Osteocyte (in vitro differentiated cells): ENCODE measurements around the gene SEC22B. TPM values are rescaled to one million over a fixed set of nuclear protein-coding genes. Genes with fewer than 3 reads are reported as not detected.
A peak's percentile ranks its signal among the peaks of the same experiment; 100 is the strongest.
"Not testable (repeated sequence)": the region's sequence is repeated elsewhere in the genome, so short reads cannot be mapped to it uniquely, and the experiment has no call there.

ENCODE experiments used
- DNase-seq: peaks from one replicate; pipeline ENCODE4 v3.0.0; 2021; ENCODE audit warnings: mixed read lengths; ENCODE audit not compliant: unreplicated experiment; ENCODE audit errors: extremely low spot score
- H3K27ac Mint-ChIP-seq: one replicate; pipeline ENCODE4 v1.8.0; 2021; ENCODE audit warnings: mild to moderate bottlenecking, mixed read lengths; ENCODE audit not compliant: unreplicated experiment
- H3K27me3 Mint-ChIP-seq: one replicate; pipeline ENCODE4 v1.8.0; 2021; ENCODE audit warnings: mixed read lengths; ENCODE audit not compliant: unreplicated experiment
- H3K36me3 Mint-ChIP-seq: one replicate; pipeline ENCODE4 v1.8.0; 2021; ENCODE audit warnings: mixed read lengths; ENCODE audit not compliant: unreplicated experiment
- H3K4me1 Mint-ChIP-seq: one replicate; pipeline ENCODE4 v1.8.0; 2021; ENCODE audit warnings: mixed read lengths; ENCODE audit not compliant: unreplicated experiment
- H3K4me3 Mint-ChIP-seq: one replicate; pipeline ENCODE4 v1.8.0; 2021; ENCODE audit warnings: mild to moderate bottlenecking, moderate library complexity, mixed read lengths; ENCODE audit not compliant: unreplicated experiment
- H3K9me3 Mint-ChIP-seq: one replicate; pipeline ENCODE4 v1.8.0; 2021; ENCODE audit warnings: mixed read lengths; ENCODE audit not compliant: unreplicated experiment
- long read RNA-seq: library from polyadenylated mRNA; unstranded; transcript quantifications from one replicate; pipeline ENCODE4 v2.0.0, GENCODE V29; 2021
- total RNA-seq: library from RNA; stranded (reverse); gene quantifications from 2 replicates; pipeline ENCODE4 v1.2.1, GENCODE V29; 2021
- TF ChIP-seq, protein P1 (sequence below): fragments of 200-600 bp; sonication (generic); IDR thresholded peaks from 2 replicates; pipeline ENCODE4 v1.5.0; 2021; ENCODE audit warnings: antibody characterized with exemption, mild to moderate bottlenecking, moderate library complexity

SEC22B gene
- total RNA-seq = 40.0 and 40.8 TPM in 2 replicates
- long read RNA-seq, full-length matches to known transcripts = 582 of 652 reads
- long read RNA-seq, partial matches to known transcripts = 30 of 652 reads
- long read RNA-seq, other reads (novel, unspliced or antisense) = 40 of 652 reads

DNA sequence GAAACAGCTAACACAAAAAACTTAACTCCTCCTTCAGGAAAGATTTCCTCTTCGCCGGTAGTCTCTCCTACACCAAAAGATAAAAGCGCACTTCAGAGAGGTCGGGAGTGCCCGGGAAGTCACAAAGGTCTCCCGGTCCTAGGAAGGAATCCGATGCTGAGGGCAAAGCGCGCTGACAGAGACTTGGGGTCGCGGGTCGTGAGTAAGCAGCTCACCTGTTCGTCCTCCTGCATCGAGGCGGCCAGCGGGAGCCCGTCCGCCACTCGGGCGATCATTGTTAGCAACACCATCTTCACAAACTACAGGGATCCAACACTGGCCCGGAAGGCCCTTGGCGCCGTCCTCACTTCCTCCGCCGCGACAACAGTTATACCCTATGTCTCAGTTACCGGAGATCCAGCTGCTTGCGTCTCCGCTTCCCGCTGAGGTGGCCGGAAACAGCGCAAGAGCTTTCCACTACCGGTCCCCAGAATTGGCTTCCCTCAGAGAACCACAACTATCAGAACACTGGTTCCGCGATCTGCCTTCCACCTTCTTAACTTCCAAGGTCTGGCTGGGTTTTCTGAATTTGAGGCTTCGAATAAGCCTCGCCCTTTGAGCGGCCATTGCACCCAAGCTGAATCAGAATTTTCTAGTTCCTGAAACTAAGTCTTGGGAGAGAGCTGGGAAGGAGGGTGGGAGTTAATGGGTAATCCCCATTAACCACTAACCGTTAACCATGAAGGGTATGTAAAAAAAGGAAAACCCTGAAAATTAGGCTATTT lies at the start of gene SEC22B:
Gene SEC22B (minus strand): TSS at position 429 of the 764 bp plus-strand sequence. CDS start 139 bp downstream, at position 290.
- H3K27me3 Mint-ChIP-seq = no peaks in the 10 kb centered on the region
- TF ChIP-seq, protein P1, sequence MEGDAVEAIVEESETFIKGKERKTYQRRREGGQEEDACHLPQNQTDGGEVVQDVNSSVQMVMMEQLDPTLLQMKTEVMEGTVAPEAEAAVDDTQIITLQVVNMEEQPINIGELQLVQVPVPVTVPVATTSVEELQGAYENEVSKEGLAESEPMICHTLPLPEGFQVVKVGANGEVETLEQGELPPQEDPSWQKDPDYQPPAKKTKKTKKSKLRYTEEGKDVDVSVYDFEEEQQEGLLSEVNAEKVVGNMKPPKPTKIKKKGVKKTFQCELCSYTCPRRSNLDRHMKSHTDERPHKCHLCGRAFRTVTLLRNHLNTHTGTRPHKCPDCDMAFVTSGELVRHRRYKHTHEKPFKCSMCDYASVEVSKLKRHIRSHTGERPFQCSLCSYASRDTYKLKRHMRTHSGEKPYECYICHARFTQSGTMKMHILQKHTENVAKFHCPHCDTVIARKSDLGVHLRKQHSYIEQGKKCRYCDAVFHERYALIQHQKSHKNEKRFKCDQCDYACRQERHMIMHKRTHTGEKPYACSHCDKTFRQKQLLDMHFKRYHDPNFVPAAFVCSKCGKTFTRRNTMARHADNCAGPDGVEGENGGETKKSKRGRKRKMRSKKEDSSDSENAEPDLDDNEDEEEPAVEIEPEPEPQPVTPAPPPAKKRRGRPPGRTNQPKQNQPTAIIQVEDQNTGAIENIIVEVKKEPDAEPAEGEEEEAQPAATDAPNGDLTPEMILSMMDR = no peak
- H3K4me3 Mint-ChIP-seq = peak within 1 kb of the TSS; percentile 91
- H3K27ac Mint-ChIP-seq = peak within 1 kb of the TSS; percentile 97
- peaks cover 22% of the 10 kb centered on the region for H3K4me1 Mint-ChIP-seq
- no peaks in the 10 kb centered on the region for H3K36me3 Mint-ChIP-seq
- H3K9me3 Mint-ChIP-seq = no peaks in the 10 kb centered on the region
- peak; percentile 94 for DNase-seq

DNA sequence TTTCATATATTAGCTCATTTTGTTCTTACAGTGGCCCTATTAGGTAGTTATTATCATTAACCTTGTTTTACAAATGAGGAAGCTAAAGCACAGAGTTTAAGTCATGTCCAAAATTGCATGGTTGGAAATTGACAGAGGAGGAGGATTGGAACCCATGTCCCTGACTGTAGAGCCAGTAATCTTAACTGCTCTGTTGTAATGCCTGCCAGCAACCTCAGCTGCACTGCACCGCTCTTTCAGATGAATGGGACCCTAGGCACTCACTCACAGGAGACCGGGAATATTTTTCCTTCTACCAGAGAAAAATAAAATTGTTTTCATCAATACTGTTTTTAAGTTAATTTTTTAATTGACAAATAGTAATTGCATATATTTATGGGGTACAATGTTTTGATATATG lies 41.6 kb upstream of the SEC22B start:
- not testable (repeated sequence) for H3K9me3 Mint-ChIP-seq, H3K27me3 Mint-ChIP-seq, H3K4me1 Mint-ChIP-seq, H3K4me3 Mint-ChIP-seq, DNase-seq, H3K27ac Mint-ChIP-seq, H3K36me3 Mint-ChIP-seq

DNA sequence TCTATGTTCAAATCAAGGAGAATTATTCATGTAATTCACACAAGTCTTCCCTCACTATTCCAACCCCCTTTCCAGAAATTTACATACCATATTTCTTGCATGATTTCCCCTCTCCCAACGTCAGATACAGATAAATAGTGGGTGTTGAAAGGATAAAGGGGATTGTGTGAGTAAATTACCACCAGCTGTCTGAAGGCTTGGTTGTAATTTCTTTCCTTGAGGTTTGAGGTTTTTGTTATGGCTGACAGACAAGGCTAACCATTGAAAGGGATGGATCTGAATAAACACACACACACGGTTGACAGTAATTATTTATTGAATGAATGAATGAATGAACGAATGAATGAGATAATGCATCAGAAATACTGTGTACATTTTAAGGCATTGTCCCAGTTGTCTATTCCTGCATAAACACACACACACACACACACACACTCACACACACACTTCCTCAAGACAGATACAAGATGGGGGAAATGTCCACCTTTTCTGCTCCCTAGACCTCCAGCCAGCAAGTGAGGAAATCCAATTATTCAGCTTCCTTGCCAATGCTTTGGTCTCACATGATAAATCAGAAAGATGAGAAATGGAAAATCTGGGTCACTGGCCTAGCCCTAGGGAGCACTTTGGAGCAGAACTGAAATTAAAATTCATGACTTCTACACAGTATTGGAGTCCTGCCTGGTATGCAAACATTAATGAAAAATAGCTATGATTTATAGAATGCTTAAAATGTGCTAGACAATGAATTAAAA lies 41.0 kb upstream of the SEC22B start:
- H3K36me3 Mint-ChIP-seq, H3K27ac Mint-ChIP-seq, DNase-seq, H3K9me3 Mint-ChIP-seq, H3K4me1 Mint-ChIP-seq, H3K27me3 Mint-ChIP-seq, H3K4me3 Mint-ChIP-seq: not testable (repeated sequence)

DNA sequence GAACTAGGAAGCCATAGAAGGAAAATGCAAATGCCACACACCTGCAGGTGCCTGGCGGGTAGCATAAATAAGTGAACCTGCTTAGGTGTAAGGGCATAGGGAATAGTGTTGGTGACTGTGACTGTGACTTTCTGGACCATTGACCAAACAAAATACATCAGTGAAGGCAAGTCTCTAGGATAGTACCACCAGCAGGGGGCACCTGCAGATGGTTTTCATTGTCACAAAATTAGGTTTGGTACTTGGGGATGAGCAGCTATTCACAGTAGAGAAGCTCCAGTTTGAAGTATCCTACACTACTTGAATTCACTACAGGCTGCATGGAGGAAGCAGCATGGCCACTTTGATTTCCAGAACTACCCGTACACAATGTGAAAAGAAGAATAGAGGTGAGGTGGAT lies 37.3 kb upstream of the SEC22B start:
- not testable (repeated sequence) for H3K9me3 Mint-ChIP-seq, H3K27me3 Mint-ChIP-seq, H3K4me3 Mint-ChIP-seq, H3K27ac Mint-ChIP-seq, H3K4me1 Mint-ChIP-seq, H3K36me3 Mint-ChIP-seq, DNase-seq

DNA sequence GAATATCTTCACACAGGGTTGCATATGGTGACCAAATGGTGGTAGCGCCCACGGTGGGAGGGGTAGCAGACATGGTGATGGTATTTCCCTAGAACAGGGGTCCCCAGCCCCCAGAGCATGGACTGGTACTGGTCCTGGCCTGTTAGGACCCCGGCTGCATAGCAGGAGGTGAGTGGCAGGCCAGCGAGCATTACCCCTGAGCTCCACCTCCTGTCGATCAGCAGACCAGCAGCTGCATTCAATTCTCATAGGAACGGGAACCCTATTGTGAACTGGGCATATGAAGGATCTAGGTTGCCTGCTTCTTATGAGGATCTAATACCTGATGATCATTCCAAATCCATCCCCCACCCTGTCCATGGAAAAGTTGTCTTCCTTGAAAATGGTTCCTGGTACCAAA lies 34.4 kb upstream of the SEC22B start:
- not testable (repeated sequence) for H3K27me3 Mint-ChIP-seq, H3K9me3 Mint-ChIP-seq, H3K4me1 Mint-ChIP-seq, H3K27ac Mint-ChIP-seq, H3K4me3 Mint-ChIP-seq, H3K36me3 Mint-ChIP-seq, DNase-seq

DNA sequence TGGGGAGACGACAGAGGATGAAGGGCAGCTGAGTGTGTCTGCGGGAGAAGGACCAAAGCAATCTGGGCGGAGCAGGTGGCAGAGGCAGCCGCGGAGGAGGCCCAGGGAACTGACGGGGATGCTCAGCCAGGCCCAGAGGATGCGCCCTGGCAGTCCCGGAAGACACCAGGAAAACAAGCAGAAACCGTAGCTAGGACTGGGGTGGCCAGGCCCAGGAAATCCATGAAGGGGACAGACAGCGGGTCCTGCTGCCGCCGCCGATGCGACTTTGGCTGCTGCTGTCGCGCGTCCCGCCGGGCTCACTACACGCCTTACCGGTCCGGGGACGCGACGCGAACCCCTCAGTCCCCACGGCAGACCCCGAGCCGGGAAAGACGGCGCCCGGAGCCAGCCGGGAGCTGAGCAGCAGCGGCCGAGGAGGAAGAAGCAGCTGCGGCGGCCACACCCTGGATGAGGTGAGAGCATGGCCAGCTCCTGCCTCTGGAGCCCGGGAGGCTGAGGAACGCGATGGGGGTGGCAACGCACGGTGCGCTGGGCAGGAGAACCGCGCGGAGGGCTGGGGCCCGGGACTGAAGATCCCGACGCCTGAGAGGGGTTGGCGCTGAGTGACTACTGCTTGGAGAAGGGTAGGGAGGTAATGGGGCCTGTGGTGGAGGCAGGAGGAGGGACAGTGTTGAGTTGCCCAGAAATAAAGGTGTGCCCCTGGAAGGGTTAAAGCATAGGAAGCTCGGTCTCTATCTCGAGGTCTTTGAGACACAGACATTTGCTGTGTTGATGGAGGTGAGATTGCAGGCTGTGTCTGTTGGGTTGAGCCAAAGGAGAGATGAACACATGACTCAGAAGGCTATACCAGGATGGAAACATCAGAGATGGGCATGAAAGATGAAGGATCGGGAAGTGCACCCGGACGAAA lies 20.8 kb upstream of the SEC22B start:
- peak overlapping the region; percentile 67 for H3K4me3 Mint-ChIP-seq
- not testable (repeated sequence) for H3K27ac Mint-ChIP-seq, H3K36me3 Mint-ChIP-seq, H3K4me1 Mint-ChIP-seq, H3K27me3 Mint-ChIP-seq, H3K9me3 Mint-ChIP-seq
- DNase-seq = peak; percentile 83

DNA sequence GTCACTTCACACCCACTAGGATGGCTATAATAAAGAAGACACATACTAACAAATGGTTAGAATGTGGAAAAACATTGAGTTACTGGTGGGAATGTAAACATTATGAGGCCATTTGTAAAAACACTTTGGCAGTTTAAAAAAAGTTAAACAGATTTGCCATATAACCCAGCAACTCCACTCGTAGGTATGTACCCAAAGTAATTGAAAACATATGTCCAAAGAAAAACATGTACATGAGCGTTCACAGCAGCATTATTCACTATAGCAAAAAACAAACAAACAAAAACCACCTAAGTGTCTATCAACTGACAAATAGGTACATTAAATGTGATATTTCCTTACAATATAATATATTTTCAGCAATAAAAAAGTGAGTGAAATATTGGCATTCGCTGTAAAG lies 12.3 kb upstream of the SEC22B start:
- not testable (repeated sequence) for H3K4me1 Mint-ChIP-seq, H3K36me3 Mint-ChIP-seq, H3K27ac Mint-ChIP-seq, DNase-seq, H3K4me3 Mint-ChIP-seq, H3K27me3 Mint-ChIP-seq, H3K9me3 Mint-ChIP-seq

DNA sequence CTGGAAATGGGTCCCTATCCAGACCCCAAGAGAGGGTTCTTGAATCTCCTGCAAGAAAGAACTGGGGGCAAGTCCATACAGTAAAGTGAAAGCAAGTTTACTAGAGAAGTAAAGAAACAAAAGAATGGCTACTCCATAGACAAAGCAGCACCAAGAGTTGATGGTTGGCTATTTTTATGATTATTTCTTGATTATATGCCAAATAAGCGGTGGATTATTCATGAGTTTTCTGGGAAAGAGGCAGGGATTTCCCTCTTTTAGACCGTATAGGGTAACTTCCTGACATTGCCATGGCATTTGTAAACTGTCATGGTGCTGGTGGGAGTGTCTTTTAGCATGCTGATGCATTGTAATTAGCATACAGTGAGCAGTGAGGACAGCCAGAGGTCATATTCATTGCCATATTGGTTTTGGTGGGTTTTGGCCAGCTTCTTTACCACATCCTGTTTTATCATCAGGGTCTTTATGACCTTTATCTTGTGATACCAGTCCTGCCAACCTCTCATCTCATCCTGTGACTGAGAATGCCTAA lies 5.9 kb upstream of the SEC22B start:
- H3K27ac Mint-ChIP-seq = not testable (repeated sequence)

DNA sequence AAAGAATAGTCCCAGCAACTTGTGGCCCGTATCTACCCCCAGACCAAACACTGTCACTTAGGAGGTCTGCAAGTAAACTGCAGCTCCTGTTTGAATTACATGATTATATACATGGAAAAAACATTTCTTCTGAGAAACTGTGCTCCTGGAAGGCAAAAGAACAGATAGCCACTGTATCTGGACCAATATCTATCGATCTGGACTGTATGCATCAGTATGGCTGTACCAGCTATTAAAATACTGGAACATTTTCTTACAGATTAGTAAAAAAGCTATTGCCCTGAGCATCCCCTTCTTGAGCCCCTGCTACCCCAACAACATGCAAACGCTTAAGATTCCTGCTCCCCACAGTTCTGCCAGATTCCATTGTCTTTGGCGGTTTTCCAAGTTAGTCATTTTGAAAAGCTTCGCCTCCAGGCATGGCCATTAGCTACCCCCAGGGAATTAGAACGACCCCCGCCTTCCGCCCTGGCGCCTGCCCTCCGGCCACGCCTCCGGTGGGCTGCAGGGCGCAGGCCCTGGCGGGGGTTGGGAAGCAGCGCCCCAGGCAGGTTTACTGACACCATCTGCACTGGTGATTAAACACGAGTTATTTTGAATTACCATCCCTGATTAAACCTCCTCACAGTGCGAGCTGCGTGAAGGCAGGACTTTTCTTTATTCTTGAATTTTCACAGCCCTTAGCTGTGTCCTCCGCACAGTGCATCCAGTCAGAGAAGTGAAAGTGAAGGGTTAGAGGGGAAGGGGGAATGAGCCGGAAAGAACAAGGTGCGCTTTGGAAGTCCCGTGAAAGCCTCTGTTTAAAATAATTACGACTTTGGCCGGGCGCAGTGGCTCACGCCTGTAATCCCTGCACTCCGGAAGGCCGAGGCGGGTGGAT lies 3.7 kb upstream of the SEC22B start:
- Mint-ChIP-seq H3K4me1 (peaks cover 22% of the 10 kb centered on the region), H3K27ac (peak overlapping the region; percentile 81), H3K4me3 (peak overlapping the region; percentile 52)
- DNase-seq = peak; percentile 83
- not testable (repeated sequence) for H3K27me3 Mint-ChIP-seq, H3K36me3 Mint-ChIP-seq, H3K9me3 Mint-ChIP-seq

More for the DNA sequence above, 5.9 kb upstream of the SEC22B start:
- H3K4me1 Mint-ChIP-seq = peaks cover 15% of the 10 kb centered on the region
- H3K9me3 Mint-ChIP-seq, H3K36me3 Mint-ChIP-seq, DNase-seq, H3K27me3 Mint-ChIP-seq, H3K4me3 Mint-ChIP-seq: not testable (repeated sequence)
